Measurements from ENCODE around the gene KCNMB4.

The KCNMB4 gene

DNA sequence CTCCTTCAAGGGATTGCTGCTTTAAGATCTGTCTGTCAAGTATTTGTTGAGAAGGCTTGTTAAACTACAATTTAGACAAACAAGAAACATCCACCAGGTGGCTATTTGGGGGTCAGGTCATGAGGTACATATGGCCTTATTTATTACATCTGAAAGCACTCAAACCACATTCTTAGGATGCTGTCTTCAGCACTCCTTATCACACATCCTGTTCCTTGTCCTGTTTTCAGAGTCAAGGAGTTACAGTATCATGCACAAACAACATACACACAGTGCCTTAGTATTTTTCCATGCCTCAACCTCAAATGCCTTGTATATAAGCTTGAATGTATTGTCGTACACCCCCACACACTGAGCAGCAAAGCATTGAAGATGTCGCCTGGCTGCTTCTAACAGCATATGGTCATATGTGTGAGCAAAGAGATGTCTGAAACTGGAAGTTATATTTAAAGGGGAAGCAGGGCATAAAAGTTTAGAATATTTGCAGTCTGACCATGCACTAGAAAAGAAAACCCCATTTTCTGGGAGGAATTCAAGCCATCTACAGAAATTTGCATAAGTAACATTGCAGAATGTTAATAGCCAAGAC is 83.8 kb downstream of the KCNMB4 start:
- TF ChIP-seq, protein P1, sequence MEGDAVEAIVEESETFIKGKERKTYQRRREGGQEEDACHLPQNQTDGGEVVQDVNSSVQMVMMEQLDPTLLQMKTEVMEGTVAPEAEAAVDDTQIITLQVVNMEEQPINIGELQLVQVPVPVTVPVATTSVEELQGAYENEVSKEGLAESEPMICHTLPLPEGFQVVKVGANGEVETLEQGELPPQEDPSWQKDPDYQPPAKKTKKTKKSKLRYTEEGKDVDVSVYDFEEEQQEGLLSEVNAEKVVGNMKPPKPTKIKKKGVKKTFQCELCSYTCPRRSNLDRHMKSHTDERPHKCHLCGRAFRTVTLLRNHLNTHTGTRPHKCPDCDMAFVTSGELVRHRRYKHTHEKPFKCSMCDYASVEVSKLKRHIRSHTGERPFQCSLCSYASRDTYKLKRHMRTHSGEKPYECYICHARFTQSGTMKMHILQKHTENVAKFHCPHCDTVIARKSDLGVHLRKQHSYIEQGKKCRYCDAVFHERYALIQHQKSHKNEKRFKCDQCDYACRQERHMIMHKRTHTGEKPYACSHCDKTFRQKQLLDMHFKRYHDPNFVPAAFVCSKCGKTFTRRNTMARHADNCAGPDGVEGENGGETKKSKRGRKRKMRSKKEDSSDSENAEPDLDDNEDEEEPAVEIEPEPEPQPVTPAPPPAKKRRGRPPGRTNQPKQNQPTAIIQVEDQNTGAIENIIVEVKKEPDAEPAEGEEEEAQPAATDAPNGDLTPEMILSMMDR (IDR thresholded peaks at IDR 0.05; ENCODE audit: low read depth, low read length): no peak
- TF ChIP-seq MYC (IDR thresholded peaks at IDR 0.05; ENCODE audit: low read depth, low read length): no peak
- TF ChIP-seq POLR2A (IDR thresholded peaks at IDR 0.05; ENCODE audit: extremely low read depth, insufficient read length): no peak
- TF ChIP-seq, protein P2, sequence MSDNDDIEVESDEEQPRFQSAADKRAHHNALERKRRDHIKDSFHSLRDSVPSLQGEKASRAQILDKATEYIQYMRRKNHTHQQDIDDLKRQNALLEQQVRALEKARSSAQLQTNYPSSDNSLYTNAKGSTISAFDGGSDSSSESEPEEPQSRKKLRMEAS (IDR thresholded peaks at IDR 0.05; ENCODE audit: low read depth, low read length): no peak
- no peak overlapping the region for H3K4me3 ChIP-seq (ENCODE audit: low read depth, low read length)
- no peak for DNase-seq (ENCODE audit: low read depth)

DNA sequence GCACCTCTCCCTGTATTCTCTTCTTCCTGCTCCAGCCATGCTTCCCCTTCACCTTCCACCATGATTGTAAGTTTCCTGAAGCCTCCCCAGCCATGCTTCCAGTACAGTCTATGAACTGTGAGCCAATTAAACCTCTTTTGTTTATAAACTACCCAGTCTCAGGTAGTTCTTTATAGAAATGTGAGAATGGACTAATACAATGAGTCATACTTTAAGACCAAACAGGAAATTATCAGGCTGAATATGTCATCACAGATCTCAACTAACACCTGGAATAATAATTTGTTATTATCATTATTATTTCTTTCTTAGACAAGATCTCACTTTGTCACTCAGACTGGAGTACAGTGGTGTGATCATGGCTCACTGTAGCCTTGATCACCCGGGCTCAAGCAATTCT is 85.4 kb downstream of the KCNMB4 start:
- no peak overlapping the region for H3K4me3 ChIP-seq (ENCODE audit: low read depth, low read length)
- TF ChIP-seq MYC (IDR thresholded peaks at IDR 0.05; ENCODE audit: low read depth, low read length) (no peak), POLR2A (IDR thresholded peaks at IDR 0.05; ENCODE audit: extremely low read depth, insufficient read length) (no peak)
- TF ChIP-seq, protein P2 (IDR thresholded peaks at IDR 0.05; ENCODE audit: low read depth, low read length): no peak
- TF ChIP-seq, protein P1 (IDR thresholded peaks at IDR 0.05; ENCODE audit: low read depth, low read length): no peak
- DNase-seq (ENCODE audit: low read depth): no peak

DNA sequence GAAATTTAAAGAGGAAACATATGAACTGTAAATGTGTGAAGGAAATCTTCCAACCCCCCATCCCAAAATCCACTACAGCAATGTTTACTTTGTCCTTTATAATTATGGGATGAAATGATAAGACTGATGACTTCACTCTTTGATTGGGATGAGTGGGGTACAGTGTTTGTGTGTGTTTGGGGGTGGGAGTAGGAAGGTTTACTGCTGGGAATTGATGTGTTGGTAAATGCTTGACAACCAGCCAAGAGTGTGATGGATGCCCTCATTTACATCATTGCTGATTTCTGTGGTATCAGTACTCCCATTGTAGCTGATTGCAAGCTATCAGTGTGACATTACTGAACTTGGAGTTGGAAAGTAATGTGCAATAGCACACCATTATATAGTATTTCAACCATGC is 90.9 kb downstream of the KCNMB4 start:
- no peak for TF ChIP-seq MYC (IDR thresholded peaks at IDR 0.05; ENCODE audit: low read depth, low read length)
- H3K4me3 ChIP-seq (ENCODE audit: low read depth, low read length): no peak overlapping the region
- DNase-seq (ENCODE audit: low read depth): no peak

DNA sequence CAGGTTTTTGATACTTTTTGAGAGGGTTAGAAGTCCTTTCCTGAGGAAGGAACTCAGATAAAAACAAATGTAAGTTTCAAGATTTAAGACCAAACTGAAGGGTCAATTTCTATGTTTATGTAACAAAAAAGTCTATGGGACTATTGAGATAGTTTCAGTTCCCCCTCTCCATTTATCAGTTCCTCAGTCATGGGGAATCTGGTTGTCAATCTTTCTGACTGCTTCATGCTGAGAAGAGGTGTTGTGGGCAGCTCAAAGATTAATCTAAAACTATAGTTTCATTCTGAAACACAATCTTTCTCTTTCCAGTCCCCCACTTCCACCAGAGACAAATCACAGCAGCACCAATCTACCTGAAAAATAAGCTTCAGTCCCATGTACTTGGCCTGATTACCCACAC is 93.7 kb downstream of the KCNMB4 start:
- DNase-seq (ENCODE audit: low read depth): no peak
- H3K4me3 ChIP-seq (ENCODE audit: low read depth, low read length): no peak overlapping the region
- TF ChIP-seq, protein P1 (IDR thresholded peaks at IDR 0.05; ENCODE audit: low read depth, low read length): no peak
- TF ChIP-seq, protein P2 (IDR thresholded peaks at IDR 0.05; ENCODE audit: low read depth, low read length): no peak
- TF ChIP-seq MYC (IDR thresholded peaks at IDR 0.05; ENCODE audit: low read depth, low read length) (no peak), POLR2A (IDR thresholded peaks at IDR 0.05; ENCODE audit: extremely low read depth, insufficient read length) (no peak)

DNA sequence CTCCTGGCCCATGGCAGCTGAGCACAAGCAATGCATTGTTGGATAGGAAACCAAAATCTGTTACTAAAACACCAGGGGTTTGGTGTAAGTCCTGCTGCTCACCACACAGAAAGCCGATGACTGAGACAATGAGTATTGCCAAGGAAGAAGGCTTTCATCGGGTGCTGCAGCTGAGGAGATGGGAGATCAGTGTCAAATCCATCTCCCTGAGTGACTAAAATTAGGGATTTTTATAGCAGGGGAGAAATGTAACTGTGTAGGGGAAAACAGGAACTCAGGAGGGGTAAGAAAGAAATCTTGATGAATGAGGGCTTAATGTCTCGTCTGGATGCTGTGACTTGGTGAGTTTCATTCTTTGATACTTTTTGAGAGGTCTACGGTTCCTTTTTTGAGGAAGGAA is 97.9 kb downstream of the KCNMB4 start:
- H3K4me3 ChIP-seq (ENCODE audit: low read depth, low read length): no peak overlapping the region
- DNase-seq (ENCODE audit: low read depth): no peak
- TF ChIP-seq POLR2A (IDR thresholded peaks at IDR 0.05; ENCODE audit: extremely low read depth, insufficient read length) (no peak), MYC (IDR thresholded peaks at IDR 0.05; ENCODE audit: low read depth, low read length) (no peak)
- TF ChIP-seq, protein P1 (IDR thresholded peaks at IDR 0.05; ENCODE audit: low read depth, low read length): no peak
- TF ChIP-seq, protein P2 (IDR thresholded peaks at IDR 0.05; ENCODE audit: low read depth, low read length): no peak

DNA sequence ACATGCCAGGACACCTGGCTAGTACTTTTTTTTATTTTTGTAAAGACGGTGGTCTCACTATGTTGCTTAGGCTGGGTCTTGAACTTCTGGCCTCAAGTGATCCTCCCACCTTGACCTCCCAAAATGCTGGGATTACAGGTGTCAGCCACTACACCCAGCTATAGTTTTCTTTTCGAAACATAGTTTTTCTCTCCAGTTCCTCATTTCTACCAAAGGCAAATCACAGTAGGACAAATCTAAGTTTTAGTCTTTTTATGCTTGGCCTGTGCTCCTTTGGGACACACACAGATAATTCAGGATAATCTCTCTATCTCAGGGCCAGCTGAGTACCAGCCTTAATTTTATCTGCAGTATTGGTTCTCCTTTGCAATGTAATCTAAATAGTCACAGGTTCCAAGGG is 100.7 kb downstream of the KCNMB4 start:
- H3K4me3 ChIP-seq (ENCODE audit: low read depth, low read length): no peak overlapping the region
- TF ChIP-seq, protein P2 (IDR thresholded peaks at IDR 0.05; ENCODE audit: low read depth, low read length): no peak
- TF ChIP-seq POLR2A (IDR thresholded peaks at IDR 0.05; ENCODE audit: extremely low read depth, insufficient read length) (no peak), MYC (IDR thresholded peaks at IDR 0.05; ENCODE audit: low read depth, low read length) (no peak)
- TF ChIP-seq, protein P1 (IDR thresholded peaks at IDR 0.05; ENCODE audit: low read depth, low read length): no peak

More for the DNA sequence above, 100.7 kb downstream of the KCNMB4 start:
- DNase-seq (ENCODE audit: low read depth): no peak
